Eye (tissue), 1 donor: ENCODE data around the gene SNAPC3.
"Not testable (repeated sequence)": the region's sequence is repeated elsewhere in the genome, so short reads cannot be mapped to it uniquely, and the experiment has no call there.

ENCODE experiments used
- DNase-seq: peaks from one replicate; pipeline ENCODE4 v3.0.0-alpha.2; 2015

The SNAPC3 gene

DNA sequence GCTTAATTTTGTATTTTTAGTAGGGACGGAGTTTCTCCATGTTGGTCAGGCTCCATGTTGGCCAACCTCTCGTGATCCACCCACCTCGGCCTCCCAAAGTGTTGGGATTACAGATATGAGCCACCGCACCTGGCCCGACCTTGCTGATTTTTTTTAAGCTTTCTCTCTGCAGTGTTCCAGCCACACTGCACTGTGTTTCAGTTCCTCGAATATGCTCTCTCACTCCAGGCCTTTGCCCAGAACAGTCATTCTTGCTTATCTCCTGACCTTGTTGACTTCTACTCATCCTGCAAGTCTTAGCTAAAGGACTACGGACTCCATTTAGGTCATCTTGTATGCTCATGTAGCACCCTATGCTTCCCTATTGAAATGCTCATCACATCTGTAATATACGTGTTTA is 3.3 kb downstream of the SNAPC3 start:
- no peak for DNase-seq

DNA sequence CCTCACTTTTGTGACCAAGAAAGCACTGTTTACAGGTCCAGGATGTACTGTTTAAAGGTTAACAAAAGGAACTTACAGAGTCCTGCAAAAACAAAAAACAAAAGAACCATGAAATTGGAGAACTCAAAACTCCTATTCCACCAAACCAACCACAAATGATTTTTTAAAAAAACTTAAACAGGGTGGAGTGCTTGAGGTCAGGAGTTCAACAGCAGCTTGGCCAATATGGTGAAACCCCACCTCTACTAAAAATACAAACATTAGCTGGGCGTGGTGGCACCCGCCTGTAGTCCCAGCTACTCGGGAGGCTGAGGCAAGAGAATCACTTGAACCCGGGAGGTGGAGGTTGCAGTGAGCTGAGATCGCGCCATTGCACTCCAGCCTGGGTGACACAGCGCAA is 5.0 kb downstream of the SNAPC3 start:
- not testable (repeated sequence) for DNase-seq

DNA sequence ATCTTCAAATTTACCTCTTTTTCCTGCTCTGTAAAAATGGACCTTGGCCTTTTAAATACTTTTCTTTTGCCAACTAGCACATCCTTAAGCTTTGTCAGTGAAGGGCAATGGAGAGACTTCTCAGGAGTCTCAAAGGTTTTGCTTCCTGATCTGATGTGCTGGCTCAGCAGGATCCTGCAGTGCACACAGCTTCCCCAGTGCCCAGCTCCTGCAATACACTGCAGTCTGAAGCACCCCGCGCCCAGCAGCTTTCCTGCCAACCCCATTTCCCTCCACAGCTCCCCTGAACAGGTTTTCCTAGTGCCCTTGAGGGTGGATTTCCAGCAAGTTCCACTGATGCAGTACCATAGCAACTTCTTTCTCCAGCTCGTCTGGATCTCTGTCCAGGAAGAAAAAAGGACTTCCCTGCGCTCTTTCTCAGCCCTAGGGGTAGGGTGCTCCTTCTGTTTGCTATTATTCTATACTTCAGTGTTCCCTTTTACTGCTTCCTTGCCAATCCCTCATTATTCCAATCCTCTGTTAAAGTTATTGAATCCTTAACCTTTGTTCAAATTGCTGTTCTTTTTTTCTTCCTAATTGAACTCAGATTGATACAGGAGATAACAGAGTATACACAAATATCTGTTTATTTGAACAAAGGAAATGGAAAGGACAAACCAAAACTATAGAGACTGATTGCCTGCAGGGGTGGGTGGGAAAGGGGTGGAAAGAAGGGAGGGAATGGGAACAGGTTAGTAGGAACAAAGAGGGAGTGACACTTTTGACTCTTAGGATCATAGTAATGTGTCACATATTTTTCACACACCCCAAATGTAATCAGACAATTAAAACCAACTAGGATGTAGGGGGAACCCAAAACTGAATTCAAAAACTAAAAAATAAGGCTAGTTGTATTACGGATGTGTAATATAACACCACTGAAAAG is 8.5 kb downstream of the SNAPC3 start:
- no peak for DNase-seq

DNA sequence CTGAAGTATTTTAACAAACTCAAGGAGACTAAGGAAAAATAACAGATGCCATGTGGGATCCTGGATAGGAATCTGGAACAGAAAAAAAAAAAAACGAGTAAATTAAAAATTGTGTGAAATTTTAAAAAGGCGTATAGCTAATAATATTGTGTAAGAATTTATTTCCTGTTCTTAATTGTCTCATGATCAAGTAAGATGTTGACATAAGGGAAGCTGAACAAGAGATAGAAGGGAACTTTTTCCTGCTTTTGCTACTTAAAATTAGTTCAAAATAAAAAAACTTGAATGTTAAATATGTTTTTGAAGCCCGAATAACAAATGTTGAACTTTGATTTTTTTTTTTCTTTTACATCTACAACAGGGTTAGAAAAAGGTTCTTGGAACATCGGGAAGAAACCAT is 10.5 kb downstream of the SNAPC3 start:
- DNase-seq: no peak

DNA sequence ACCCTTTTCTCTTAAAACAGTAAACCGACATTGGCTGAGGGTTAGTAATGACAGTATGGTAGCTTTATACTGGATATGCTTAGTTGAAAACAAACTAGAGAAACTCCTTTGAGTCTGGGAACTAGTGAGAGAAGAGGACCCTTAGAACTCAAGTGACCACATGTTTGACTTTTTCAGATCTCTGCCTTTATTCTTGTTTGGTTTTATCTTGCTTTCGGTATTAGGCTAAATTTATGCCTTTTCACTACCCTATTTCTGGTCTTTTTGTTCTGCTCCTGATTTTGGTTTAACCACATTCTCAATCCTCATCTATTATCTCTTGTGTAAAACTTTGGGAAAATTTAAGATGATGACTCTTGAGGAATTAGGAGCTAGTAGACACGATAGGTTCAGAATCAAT is 11.0 kb downstream of the SNAPC3 start:
- DNase-seq: no peak

DNA sequence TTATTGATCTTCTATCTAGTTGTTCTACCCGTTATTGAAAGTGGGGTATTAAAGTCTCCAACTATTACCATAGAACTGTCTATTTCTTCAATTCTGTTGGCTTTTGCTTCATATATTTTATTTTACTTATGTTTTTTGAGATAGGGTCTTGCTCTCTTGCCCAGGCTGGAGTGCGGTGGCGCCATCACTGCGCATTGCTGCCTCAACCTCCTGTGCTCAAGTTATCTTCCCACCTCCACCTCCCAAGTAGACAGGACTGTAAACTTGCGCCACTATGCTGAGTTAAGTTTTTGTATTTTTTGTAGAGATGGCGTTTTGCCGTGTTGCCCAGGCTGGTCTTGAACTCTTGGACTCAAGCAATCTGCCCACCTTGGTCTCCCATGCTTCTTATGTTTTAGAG is 16.2 kb downstream of the SNAPC3 start:
- no peak for DNase-seq

DNA sequence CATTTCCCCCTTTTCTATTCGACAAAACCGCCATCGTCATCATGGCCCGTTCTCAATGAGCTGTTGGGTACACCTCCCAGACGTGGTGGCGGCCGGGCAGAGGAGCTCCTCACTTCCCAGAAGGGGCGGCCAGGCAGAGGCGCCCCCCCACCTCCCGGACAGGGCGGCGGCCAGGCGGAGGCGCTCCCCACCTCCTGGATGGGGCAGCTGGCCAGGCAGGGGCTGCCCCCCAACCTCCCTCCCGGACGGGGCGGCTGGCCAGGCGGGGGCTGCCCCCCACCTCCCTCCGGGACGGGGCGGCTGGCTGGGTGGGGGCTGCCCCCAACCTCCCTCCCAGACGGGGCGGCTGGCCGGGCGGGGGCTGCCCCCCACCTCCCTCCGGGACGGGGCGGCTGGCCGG is 19.2 kb downstream of the SNAPC3 start:
- not testable (repeated sequence) for DNase-seq

DNA sequence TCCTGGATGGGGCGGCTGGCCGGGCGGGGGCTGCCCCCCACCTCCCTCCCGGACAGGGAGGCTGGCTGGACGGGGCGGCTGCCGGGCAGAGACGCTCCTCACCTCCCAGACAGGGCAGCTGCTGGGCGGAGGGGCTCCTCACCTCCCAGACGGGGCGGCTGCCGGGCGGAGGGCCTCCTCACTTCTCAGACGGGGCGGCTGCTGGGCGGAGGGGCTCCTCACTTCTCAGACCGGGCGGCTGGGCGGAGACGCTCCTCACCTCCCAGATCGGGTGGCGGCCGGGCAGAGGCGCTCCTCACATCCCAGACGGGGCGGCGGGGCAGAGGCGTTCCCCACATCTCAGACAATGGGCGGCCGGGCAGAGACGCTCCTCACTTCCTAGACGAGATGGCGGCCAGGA is 19.6 kb downstream of the SNAPC3 start:
- DNase-seq: not testable (repeated sequence)

DNA sequence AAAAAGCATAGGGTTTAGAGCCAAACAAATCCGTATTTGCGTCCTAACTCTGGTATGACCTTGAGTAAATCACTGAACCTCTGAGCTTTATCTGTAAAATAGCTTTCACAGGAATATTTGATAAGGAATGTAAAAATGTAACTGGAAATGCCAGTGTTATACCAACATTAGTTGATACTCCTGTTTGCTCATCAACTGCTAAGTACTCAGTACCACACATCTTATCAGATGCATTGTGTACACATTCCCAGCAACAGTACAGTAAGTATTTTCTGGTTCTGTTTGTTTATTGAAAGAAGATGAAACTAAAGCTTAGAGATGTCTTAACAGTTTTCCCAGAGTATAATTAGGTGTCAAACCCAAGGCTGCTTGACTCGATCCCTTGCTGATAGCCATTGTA is 21.5 kb downstream of the SNAPC3 start:
- DNase-seq: no peak

DNA sequence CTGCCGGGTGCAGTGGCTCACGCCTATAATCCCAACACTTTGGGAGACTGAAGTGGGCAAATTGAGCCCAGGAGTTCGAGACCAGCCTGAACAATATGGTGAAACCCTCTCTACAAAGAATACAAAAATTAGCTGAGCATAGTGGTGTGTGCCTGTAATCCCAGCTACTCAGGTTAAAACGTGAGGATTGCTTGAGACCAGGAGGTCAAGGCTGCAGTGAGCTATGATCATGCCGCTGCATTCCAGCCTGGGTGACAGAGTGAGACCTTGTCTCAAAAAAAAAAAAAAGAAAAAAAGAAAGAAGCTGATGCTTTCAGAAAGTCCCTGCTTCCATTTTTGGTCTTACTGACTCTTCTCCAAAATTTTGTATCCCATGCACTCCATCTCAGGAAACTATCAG is 31.3 kb downstream of the SNAPC3 start:
- DNase-seq: no peak

DNA sequence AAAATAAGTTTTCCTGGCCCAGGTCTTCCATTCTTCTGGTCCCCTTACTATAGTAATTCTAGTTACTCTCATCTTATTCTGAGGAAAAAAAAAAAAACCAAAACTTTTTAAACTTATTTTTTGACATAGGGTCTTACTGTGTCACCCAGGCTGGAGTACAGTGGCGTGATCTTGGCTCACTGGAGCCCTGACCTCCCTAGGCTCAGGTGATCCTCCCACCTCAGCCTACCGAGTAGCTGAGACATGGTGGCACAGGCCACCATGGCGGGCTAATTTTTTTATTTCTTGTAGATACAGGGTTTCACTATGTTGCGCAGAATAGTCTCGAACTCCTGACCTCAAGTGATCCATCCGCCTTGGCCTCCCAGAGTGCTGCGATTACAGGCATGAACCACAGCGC is 38.4 kb downstream of the SNAPC3 start:
- no peak for DNase-seq

DNA sequence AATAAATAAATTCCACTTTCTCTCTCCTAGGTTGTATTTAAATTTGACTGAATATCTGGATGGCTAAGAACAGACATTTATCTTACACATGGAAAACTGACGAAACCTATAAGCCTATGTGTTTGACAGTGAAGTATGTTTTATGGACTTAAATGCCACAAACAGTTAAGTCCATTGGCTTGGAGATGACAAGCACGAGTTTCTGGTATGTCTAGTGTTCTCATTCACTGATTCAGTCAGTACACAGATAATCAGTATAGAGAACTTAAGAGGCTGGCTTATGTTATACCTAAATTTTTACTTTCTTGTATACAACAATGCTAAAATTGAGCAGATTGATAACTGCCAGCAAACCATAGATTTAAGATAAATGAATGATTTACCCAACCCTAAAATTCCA is 38.9 kb downstream of the SNAPC3 start:
- no peak for DNase-seq

DNA sequence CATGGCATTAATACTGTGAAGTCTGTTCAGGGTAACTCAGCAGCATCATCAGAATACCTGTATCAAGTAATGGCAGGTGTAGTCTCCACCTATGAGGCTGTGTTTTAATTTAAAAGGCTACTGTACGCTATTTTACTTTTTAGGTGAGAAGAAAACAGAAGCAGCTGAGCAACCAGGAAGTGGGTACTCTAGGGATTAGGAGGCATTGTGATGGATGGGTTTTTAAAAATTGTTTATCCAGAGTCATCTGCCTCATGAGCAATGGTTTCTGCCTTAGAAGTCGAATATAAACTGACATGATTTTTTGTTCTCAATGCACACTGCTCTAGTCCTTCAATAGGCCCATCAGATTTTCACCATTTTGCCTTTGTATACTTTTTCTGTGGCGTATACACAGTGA is 45.5 kb downstream of the SNAPC3 start:
- DNase-seq: no peak

DNA sequence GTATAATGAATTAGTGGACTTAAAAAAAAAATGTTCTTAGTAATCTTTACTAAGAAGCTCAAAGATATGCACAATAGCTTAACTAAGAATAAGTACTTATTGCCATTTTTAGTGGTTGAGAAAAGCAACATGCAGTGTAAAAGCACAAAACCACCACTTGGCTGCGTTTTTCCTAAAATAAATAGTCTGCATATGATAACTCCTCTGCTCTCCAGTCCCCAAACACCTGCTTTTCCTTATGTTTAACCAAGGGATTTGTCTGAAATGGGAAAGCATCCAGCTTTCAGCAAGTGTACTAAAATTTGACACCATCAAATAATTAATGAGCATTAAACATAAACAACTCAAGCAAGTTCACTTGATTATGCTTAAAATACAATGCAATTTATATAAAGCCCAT is 46.7 kb downstream of the SNAPC3 start:
- no peak for DNase-seq

DNA sequence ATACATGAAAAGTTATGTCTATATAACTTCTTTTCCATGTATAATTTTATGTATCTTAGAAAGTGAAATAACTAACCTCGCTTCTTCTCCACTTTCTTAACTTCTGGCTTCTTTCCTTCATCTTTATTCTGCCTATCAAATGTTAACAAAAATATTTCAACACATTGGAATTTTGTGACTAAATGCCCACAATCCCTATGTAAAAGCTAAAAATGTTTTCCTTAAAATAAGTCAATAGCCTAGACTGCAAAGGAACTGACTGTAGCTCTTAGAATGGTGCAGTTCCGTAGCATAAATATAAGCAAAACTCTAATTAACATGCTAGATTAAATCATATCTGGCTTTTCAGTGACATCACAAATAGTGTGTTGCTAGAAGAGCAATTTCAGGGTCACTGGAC is 47.2 kb downstream of the SNAPC3 start:
- DNase-seq: peak; percentile 48

DNA sequence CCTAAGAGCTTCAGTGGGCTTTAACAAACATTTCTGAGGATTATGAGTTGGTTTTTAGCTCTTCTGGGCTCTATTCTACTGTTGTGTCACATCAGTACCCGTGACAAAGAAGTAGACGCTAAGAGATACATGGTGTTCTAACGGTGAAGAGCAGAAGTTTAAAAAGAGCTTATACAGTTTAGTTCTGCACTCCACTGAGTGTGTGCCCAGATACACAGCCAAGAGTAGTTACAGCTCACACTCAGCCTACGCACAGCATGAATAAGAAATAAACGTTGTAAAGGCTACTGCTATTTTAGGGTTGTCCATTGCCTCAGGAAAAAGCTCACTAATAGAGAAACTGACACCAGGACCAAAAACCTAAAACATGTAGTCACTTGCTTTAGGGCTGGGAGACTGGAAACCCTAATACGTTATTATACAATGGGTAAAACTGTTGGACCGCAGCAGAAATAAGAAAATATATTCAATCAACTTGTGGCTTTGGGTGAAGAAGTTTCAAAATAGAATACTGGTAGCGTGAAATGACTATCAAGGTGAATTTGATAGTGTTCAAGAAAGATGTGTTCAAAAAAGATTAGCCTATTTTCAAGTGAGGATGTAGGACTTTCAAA is 53.4 kb downstream of the SNAPC3 start:
- no peak for DNase-seq

DNA sequence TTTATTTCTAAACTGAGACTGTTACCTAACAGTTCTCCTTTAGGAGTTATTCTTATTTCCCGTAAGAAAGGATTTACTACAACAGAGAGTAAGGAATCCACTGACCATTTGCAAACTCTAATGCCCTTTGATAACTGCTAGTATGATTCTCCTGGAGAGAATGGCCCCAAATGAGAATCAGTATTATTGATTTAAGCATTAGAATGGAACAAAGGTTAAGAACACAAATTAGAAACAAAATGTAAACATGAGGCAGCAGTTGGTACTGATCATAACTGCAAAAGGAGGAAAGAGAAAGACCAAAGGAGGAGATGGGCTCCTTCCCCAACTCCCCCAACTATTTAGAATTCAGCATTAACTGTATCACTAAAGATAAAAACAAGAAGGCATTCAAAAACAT is 57.4 kb downstream of the SNAPC3 start:
- no peak for DNase-seq

DNA sequence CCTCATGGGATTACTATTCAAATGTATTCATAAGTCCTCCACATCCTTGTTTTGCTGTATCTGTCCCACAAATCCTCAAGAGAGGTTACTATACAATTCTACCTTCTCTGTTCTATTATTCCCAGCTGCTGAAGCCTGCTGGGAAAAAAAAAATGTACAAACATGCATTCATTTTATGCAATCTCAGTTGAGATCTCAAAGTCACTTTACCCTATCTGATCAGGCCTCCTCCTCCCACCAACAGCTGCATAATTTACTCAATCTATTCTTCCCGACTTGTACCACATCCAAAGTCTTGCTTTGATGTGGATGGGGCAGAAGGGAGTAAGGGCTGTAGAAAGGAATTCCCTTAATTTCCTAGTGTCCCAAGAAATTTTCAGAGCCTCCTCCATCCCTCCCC is 59.5 kb downstream of the SNAPC3 start:
- DNase-seq: peak; percentile 19

DNA sequence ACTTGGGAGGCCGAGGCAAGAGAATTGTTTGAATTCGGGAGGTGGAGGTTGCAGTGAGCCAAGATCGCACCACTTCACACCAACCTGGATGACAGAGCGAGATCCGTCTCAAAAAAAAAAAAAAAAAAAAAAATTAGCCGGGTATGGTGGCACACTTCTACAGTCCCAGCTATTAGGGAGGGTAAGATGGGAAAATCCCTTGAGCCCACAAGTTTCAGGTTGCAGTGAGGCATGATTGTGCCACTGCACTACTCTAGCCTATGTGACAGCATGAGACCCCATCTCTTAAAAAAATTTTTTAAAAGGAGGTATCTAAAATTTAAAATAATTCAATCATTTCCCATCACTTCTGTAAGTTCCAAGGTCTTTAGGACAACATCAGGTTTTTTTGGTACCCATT is 62.1 kb downstream of the SNAPC3 start:
- no peak for DNase-seq

DNA sequence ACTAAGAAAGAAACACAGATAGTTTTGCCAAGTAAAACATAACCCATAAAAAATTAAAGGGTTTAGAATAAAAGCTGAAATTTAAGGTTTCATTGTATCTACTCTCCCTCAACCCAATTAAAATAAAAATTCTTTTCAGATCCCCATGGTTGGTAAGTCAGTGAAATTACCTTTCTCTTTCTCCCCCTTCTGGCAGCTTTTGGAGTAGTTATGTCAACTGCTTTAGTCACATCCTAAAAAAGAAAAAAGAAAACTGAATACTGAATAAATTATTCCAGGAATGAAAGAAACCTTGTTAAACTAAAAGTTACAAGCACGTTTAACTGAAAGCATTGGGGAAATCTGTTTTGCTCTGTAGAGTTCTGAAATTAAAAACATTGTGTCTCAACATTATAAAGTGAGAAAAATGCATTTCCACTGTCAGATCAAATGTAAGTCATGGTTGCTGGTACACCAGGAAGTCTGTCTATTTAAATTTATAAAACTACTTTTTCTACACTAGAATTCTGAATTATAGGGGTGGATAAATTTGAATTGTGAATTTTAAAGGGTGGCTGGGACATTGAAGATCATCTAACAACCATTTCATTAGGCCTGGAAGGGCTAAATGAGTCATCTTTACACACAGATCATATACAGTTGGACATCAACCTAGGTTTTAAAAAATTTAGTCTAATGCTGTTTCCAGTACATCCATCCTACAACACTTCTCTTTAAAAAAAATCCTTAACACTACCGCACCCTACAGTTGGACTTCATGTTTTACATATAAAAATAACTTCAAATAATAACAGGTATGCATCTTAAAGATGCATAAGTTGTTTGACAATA is 63.4 kb downstream of the SNAPC3 start:
- peak; percentile 50 for DNase-seq

DNA sequence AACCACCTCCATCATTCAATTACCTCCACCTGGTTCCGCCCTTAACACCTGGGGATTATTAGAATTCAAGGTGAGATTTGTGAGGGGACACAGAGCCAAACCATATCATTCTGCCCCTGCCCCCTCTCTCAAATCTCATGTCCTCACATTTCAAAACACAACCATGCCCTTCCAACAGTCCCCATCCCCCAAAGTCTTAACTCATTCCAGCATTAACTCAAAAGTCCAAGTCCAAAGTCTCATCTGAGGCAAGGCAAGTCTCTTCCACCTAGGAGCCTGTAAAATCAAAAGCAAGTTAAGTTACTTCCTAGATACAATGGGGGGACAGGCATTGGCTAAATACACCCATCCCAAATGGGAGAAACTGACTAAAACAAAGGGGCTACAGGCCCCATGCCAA is 69.3 kb downstream of the SNAPC3 start:
- DNase-seq: no peak

DNA sequence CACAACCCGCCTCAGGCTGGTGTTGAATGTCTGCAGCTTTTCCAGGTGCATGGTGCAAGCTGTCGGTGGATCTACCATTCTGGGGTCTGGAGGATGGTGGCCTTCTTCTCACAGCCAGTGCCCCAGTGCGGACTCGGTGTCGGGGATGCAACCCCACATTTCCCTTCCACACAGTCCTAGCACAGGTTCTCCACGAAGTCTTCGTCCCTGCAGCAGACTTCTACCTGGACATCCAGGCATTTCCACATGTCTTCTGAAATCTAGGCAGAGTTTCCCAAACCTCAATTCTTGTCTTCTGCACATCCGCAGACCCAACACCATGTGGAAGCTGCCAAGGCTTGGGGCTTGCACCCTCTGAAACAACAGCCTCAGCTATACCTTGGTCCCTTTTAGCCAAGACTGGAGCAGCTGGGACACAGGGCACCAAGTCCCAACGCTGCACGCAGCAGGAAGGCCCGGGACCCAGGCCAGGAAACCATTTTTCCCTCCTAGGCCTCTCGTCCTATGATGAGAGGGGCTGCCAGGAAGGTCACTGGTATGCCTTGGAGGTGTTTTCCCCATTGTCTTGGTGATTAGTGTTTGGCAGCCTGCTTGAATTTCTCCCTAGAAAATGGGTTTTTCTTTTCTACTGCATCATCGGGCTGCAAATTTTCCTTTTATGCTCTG is 69.9 kb downstream of the SNAPC3 start:
- no peak for DNase-seq
